GM19467 (cell line): ENCODE data around the gene CBX2.

Source experiments
- ATAC-seq: cut with Tn5 transposase; IDR thresholded peaks from one replicate; pipeline ENCODE4 v1.9.1; 2021; ENCODE audit warnings: mild to moderate bottlenecking, moderate library complexity; ENCODE audit not compliant: unreplicated experiment

CBX2 gene

DNA sequence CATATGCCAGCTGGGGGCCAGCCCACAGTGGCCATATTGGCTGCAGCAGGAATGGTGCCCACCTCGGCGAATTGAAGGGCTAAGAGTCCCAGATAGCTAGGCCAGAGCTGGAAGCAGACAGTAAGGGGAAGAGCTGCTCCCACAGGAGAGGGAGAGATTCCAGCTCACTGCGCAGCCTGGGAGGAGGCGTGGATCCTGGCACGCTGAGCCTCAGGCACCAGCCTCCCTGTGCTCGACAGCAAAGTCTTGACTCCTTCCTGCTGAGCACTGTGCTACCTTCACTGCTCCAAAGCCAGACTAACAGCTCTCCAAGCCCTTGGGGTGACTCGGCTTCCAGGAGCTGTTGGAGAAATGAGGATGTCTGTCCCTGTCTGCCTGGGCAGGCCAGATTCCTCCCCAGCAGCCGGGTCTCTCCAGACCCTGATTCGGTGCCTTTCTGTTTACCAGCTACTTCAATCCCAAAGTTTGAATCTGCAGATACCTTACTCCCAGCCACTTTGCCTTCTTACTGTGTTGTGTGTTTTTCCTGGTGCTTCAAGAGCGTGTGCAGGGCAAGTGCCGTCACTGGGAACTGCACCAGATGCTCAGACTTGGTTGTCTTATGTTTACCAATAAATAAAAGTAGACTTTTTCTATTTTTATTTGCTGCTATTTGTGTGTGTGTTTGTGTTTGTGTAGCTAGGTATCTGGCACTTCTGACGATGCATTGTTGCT, 9.1 kb downstream of the CBX2 start:
- ATAC-seq = no peak

DNA sequence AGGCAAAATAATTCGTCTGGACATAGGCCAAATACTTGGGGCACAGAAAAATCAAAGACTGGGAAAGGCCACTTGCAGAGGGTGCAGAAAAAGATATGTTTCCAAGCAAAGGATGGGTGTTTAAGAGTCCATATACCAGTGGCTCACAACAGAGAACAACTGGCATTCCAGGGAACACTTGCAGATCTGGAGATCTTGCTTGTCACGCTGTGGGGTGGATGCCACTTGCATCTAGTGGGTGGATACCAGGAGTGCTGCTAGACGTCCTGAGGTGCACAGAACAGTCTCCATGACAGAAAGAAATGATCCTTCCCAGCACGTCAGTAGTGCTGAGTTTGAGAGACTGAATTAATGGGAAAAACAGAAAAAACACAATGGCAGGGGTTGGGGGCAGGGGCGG, 10.5 kb downstream of the CBX2 start:
- no peak for ATAC-seq

DNA sequence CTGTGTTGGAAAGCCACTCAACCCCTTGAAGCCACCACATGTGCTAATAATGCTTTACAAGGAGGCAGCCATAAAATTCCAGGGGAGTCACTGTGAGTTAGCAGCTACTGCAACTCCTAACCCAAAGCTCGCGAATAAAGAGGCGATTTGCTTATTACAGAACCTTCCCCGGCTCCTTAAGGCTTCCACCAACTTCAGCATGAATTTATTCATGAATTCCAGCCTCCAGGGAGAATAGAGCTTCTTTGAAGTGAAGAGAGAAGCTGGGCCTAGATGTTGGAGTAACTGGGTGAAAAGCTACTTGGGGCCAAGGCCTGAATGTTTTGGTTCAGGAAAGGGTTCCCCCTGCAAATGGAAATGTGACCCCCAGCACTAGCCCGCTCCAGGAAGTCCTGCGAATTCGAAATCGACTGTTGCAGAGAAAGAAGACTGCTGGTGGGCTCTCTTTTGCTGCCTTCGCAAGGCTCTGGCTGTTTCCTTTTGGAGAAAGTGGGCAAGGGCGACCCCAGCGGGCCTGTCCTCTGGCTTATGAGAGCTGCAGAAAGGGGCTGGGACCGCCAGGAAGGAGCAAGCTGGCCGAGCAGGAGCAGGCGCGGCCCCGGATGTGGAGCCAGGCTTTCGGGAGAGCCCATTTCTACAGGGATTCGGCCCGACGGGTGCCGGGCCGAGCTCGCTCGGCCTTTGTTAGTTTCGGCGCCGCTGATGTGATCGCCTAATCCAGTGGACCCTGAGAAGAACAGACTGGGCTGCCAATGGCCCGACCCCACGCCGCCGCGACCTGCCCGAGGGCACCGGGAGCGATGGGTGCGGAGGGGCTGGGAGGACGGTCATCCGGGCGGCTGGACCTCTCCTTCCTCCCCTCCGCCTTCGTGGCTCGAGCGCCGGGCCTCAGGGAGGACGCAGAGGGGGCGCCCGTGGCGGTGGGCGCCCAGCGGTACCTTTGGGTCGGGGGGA, 11.3 kb downstream of the CBX2 start:
- ATAC-seq = no peak

DNA sequence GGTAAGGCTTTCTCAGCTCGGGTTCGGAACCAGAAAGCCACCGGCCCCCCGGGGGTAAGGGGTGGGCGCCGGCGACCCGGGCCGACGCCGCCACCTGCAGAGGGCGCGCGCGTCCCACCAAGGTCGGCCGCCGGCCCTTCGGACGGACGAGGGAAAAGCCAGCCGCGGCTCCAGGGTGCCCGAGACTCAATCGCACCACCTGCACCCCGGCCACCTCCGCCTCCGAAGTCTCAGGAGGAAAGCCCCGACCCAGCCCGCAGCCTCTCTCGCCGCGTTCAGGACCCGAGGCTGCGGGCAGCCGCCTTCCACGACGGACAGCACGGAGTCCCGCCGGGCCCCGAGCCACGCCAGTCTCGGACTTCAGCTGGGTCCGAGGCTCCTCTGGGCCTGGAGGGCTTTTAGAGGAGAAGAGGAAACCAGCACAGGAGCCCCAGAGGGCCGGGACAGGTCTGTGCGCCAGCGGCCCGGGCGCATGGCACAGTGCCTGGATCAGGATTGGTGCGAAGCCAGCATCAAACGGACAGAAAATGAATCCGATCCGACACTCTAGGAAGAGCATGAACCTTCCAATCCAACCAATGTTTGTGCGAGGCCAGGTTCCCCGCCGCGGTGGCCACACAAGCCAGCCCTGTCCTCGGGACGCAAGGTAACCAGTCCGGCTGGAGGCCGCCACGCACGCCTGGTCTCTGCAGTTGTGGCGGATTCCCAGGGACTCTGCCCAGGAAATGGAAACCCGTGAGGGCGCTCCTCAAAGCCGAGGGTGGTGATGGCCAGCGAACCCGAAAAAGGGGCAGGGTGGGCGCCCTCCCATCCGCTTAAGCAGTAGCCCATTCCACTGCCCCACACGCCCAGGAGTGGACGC, 12.2 kb downstream of the CBX2 start:
- ATAC-seq = no peak

DNA sequence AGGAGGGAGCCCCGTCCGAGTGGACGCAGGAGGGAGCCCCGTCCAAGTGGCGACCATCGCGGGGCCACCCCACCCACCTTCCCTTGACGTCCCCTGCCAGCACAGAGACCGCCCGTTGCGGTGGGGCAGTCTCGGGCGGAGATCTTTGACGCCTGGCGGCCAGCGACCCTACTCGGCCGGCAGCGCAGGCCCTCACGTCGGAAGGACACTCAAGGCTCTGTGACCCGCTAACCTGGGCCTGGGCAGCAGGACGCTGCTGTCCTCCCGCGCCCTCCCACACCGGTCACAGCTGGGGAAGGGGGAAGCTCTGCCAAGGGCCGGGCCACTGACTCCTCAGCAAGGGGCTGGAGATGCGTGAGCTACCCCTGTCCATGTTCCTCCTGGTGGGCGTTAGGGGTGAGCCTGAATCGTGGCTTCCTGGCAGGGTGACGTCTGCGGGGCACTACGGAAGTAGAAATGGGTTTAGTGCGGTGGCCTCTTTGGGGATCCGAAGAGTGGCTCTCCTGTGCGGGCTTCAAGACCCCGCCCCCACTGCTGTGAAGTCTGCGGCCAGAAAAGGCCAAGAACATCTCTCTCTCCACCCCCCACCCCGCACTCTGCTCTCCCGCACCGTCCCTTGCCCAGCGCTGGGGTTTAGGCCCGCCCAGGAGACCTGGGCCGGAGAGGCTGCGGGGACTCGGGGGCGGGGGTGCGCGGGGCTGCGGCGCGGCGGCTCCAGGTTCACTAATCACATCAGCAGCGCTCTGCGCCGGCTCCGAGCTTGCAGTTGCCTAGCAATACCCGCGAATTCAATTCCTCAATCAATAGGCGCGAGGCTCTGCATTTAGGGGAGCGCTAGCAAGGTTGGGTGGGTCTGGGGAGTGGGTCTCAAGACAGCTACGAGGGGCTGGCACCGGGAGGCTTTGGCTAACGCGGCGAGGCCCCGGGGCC, 13.1 kb downstream of the CBX2 start:
- ATAC-seq = no peak

DNA sequence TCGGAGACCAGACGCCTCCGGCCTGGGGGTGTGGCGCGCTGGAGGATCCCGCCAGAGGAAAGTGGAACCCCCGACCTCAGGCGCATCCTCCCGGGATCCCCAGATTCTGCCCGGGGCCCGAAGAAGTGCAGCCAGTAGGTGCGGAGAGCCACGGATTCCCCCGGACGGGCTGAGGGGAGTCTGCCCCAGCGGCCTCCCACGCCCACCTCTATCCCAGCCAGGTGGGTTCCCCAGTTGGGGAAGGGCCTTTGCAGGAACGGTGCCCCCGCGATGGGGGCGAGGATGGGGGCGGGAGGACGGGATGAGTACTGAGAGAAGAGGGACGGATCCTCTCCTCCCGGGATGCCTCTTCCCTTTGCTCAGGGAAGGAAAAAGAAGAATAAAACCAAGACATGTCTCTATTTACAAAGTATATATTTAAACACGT, 13.8 kb downstream of the CBX2 start:
- no peak for ATAC-seq

DNA sequence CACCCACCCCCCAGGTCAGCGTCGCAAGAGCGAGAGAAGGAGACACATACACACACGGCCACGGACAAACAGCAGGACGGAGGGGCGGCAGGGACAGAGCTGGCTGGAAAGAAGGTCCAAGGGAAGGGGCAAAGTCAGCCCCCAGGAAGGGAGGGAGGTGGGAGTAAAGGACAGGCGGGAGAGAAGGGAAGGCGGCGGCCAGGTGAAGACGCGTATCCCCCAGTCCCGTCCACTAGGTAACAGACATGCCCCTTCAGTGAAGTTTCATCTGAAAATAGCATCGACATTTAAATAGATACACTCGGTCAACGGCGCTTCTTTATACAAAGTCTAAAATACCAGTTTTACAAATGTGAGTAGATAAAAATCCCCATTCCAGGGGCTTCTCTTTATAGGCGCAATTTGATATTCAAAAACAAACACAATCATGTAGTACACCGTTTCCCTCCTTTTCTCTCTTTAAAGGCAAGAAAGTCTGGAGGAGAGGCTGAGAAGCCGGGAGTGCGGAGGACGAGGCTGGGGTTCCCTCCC, 14.5 kb downstream of the CBX2 start:
- ATAC-seq = no peak

DNA sequence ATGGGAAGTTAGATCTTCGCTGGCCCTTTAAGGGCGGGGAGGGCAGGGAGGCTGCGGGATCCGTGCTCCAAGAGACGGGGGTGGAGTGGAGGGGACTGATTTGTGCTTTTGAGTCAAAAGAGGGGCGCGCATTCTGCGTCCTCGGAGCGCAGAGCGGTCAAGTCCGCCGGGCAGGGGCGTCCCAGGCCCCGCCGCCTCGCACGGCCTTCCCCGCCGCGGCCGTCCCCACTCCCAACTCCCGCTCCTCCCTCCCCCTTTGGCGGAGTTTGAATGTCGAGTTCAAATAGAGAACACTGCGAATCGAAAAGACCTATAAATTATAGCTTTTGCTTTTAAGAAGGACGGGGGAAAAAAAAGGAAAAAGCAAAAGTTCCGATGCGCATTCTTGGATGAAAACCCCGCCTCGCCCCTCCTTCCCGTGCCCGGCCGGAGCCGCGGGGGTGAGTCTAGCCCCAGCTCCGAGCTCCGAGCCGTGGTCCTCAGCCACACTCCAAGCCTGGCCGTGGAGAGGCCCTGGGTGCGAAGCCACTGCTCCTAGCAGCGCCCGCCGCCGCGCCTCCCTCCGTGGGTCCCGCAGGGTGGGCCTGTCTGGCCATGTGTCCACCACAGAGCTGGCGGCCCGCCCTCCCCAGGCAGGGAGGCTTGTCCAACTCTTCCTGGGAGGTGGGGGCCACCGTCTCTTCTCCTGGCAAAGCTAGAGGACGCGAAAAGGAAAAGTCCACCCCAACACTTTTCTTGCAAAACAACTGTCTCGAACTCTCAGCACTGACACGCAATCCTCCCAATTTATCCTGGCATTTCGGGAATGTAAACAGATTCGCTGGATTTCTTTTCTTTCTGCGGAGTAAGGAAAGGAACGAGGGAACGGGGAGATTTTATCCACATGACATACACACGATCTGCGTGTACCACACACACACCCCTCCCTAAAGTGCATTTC, 15.3 kb downstream of the CBX2 start:
- no peak for ATAC-seq

DNA sequence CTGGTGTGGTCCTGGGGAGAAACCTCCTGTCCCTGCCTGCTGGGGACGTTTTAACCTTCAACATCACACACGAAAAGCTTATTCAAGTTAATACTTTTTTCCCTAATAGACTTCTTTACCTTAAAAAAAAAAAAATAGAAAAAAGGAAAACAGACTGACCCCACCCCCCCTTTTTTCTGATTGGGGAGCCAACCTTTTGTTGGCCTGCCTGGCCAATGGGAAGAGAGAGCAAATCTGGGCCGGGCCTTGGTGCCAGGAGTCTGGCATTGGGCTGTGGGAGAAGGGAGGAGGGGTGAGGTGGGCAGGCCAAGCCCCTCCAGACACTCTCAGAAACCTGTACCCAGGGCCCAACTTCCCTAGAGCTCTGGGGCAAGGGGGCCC, 16.0 kb downstream of the CBX2 start:
- no peak for ATAC-seq

DNA sequence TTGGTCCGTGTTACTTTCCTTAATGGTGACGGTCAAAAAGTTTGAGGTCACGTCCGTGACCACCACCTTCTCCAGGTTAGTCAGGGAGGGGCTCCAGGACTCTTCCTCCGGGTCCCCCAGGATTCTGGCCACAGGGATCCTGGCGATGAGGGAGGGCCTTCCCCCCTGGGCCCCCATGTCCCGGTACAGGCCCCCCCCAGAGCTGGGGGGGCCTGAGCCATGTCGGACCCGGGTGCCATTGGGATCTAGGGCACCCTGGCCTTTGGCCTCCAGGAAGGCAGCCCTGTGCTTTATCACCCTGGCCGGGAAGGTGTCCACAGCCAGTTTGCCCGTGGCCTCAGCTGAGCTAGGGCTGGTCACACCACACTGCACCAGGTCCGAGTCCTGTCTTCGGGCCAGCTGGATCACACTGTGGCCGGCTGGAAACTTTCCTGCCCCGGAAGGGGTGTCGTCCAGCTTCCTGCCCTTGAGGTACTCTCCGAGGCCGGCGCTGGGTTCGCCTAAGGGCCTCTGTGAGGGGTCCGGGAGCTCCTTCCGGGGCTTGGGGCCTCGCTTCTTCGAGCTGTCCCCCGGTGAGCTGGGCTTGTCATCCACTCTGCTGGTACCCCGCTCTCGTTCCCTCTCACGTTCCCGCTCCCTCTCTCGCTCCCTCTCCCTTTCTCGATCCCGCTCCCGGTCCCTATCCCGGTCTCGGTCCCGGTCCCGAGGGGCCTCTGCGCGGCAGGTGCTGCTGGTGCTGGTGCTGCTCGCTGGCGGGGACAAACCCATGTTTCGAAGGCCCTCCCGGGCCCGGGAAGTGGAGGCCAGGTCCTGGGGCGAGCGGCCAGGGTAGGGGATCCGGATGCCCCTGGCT, 16.9 kb downstream of the CBX2 start:
- ATAC-seq = no peak

DNA sequence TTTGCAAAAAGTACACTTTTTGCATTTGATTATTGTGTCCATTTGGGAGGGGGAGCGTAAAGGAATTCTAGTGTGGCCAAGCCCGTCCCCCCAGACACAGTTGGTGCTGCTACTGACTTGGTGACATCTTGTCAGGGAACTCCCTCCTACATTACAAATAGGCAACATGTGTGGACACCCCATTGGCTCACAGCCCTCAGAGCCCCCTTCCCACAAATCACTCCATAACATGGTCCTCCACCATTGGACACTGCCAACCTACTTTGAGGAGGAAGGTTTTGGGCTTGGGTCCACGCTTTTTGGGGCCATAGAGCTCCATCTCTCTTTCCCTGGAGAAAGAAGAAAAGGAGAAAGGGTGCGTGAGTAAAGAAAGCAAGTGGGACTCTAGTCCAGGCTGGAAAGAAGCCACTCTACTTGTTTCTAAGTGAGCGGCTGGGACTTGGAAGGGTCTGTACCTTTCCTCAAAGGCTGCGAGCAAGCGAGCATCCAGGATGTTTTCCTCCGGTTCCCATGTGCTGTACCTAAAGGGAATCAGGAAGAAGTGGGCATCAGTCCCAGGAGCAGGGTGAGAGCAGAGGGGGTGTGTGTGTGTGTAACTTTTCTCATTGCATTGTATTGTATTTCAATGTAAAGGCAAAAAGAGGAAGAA, 18.0 kb downstream of the CBX2 start:
- ATAC-seq = no peak

DNA sequence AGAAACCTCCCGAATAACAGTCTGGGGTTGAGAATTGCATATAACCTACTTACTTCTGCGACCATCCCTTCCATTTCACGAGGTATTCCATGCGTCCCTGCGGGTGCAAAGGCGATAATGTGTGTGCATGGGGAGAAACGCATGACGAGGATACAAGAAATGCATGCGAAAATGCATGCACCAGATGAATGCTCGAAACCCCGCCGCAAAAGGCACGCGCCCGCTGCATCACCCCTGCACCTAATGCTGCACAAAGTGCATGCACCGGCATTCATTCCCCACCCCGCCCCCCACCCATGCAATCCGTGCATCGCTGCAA, 18.5 kb downstream of the CBX2 start:
- ATAC-seq = no peak

DNA sequence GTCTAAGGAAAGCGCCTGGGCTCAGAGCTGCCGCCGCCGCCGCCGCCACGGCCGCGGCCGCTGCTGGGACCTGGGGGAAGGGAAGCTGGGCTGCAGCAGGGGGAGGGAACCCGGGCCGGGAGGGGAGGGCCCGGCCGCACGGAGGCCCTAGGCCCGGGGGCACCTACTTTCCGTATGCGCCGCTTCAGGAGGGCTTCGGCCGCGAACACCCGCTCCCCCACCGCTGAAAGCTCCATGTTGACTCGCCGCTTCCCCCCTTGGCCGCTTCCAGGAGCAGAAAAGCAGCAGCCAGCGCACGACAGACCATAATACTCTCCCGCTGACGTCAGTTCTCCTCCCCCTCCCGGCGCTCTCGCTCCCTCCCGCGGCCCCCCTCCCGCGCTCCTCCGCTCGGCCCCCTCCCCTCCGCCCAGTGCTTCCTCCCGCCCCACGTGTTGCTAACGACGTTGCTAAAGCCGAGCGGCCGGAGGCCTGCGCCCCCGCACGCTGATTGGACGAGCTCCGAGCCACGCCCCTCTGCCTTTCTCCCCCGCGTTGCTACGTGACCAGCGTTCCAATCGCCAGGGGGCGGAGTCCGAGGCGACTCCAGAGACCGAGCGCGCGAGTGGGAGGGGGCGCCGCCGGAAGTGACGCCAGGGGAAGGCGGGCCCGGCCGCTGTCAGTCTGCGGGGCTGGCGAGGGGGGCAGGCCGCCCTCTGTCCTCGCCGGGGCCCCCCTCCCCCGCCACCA, 19.0 kb downstream of the CBX2 start, which contains the start of gene CBX8:
TSS of gene CBX8 (minus strand) at position 315 of the 729 bp plus-strand sequence. CDS start at position 236, 79 bp downstream.
- peak; percentile 81 for ATAC-seq

DNA sequence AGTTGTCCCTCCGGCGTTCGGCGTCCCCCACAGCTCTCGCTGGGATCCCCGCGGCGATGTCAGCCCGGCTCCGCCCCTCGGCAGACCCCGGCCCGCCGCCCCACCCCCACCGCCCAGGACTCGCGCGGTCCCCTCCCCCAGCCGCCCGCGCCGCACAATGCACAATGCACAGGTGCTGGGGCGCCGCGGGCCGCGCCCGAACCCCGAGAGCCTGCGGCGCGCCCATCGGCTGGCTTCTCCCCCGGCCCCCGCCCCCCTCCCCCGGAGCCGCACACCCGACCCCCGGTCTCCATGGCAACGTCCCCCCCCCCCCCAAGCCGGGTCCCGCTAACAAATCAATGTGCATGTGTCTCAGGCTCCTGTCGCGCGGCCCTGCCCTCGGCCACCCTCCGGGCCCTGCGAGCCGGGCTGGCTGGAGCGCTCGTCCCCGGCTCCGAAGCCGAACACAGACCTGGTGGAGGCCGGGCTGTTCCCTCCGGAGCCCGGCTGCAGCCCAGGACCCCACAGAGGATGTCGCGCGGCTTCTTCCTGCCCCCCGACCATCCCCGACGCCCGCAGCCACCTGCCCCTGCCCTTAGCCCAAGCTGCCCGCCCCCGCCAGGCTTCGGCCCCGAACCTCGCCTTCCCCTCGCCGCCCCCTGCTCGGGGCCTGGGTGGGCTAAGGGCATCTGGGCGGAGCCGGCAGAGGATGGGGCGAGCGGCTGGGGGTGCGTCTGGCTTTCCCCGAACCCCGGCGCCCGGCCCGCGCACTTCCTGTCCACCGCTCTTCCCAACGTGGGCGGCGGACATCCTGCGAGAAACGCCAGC, 19.7 kb downstream of the CBX2 start:
- no peak for ATAC-seq

DNA sequence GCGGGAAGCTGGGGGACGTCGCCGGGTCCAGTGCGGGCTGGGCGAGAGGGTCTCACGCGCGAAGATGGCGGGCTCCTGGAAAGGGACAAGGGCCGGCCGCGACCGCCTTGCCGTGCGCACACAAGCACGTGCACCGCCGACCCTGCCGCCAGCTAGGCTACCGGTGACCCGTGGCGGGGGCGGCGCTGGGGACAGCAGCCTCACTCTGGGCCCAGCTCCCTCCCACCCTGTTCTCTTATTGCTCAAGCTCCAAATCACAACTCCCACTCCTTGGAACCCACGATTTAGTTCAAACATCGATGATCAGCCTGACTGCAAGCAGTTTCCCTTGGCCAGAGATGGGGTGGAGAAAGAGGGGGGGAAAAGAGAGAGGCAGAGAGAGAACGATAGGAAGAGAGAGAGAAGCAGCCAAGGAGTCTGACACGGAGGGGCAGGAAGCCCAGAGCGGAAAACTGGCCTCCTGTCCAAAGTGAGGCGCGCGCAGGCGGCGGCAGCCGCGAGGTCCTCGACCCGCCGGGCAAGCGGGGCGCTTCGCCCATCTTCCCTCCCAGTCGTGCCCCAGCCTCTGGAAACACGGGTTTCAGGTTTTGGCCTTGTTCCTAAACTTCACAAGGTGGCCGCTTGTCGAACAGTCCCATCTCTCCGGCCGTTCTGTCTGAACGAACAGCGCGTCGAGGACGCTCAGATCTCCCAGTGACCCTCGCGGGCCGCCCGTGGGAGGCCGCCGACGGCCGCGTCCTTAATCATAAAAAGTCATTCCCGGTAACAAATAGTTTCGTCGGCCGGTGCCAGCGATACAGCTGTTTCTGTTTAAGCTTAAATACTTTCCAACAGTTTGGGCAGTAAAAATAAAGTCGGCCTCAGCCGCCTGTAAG, 20.6 kb downstream of the CBX2 start:
- ATAC-seq = no peak
